Vagina (tissue), 2 donors: ENCODE data around the gene UAP1. TPM values are rescaled to one million over a fixed set of nuclear protein-coding genes. Genes with fewer than 3 reads are reported as not detected.

ENCODE experiments used
- DNase-seq, 2 donors: peaks; one replicate each; pipeline ENCODE4 v3.0.0-alpha.2; 2017; ENCODE audit errors: extremely low spot score in 2 of 2
- H3K27ac ChIP-seq: fragments of 200-600 bp; sonication (generic); one replicate; pipeline ENCODE4 v1.5.1; 2019
- H3K27me3 ChIP-seq: fragments of 200-600 bp; sonication (generic); one replicate; pipeline ENCODE4 v1.5.1; 2019
- H3K36me3 ChIP-seq, 2 donors: fragments of 200-600 bp; sonication (generic); one replicate each; pipeline ENCODE4 v1.5.1; 2017 to 2019
- H3K4me1 ChIP-seq: fragments of 200-600 bp; sonication (generic); one replicate; pipeline ENCODE4 v1.5.1; 2019
- H3K4me3 ChIP-seq, 2 donors: fragments of 200-600 bp; sonication (generic); 1 replicate in 1 of 2; 2 replicates in 1 of 2; pipeline ENCODE4 v1.5.1; 2016 to 2019
- H3K9me3 ChIP-seq: fragments of 200-600 bp; sonication (generic); one replicate; pipeline ENCODE4 v1.5.1; 2019
- POLR2A ChIP-seq, 2 donors: fragments of 450-650 bp; IDR thresholded peaks; one replicate each; pipeline ENCODE4 v1.6.1; 2017; ENCODE audit warnings: antibody characterized with exemption in 2 of 2, mild to moderate bottlenecking in 2 of 2, moderate library complexity in 2 of 2
- POLR2AphosphoS5 ChIP-seq, 2 donors: sonication (generic); formaldehyde crosslinking; IDR thresholded peaks; one replicate each; pipeline ENCODE4 v1.9.0; 2017; ENCODE audit warnings: antibody characterized with exemption in 2 of 2, mild to moderate bottlenecking in 2 of 2, low read depth in 1 of 2; ENCODE audit not compliant: insufficient read depth in 1 of 2
- intact Hi-C: fragments of 100-400 bp; cut with DNase I; formaldehyde crosslinking; loops from one replicate; pipeline ENCODE4 v1.15.1; 2023
- total RNA-seq: library from RNA; depleted of rRNA; stranded (reverse); fragments of >200 nt; gene quantifications from one replicate; pipeline ENCODE4 v1.2.3, GENCODE V29; 2016
- TF ChIP-seq, protein P1 (sequence below), 3 experiments: fragments of 450-650 bp in 2 of 3; fragments of 200-600 bp in 1 of 3; sonication (generic) in 1 of 3; IDR thresholded peaks; one replicate each; pipeline ENCODE4 v1.5.1; 2017 to 2019; ENCODE audit warnings: antibody characterized with exemption in 3 of 3, mild to moderate bottlenecking in 2 of 3, moderate library complexity in 2 of 3

Gene UAP1
- total RNA-seq, result 118 TPM

DNA sequence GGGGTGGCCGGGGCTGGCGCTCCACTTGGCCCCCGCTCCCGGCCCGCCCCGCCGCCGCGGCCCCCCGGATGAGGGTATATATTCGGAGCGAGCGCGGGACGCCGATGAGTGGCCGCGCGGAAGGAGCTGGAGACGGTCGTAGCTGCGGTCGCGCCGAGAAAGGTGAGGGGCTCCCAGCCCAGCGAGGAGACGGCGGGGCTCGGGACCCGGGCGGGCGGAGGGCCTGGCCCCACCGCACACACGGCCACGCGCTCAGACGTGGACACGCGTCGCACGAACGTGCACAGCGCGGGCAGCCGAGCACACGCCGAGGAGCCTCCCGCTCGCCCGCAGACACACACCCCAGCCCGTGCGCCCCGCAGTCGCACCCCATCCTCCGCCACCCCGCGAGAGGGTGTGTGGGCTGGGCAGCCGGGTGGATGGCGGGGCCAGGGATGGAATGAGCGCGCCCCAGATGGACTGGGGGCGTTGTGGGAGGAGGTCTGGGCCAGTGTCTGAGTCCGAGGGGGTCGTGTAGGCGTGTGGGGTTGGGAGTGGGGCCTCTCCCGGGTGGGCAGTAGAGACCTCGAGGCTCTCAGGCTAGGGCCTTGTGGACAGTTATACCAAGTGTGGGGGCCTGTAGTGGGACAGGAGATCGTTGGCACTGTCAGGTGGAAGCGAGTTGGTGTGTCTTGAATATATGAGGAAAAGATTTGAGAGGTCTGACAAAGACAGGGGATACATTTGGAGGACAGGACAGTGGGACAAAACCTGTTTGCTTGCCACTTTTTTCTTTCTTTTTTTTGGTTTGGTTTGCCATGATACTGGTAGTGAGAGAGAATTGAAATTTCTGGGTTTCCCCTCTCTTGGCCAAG, at the start of gene UAP1:
UAP1 (plus strand) TSS at position 107 of the 854 bp plus-strand sequence. CDS start 4,347 bp downstream, outside the sequence.
- TF ChIP-seq, protein P1, sequence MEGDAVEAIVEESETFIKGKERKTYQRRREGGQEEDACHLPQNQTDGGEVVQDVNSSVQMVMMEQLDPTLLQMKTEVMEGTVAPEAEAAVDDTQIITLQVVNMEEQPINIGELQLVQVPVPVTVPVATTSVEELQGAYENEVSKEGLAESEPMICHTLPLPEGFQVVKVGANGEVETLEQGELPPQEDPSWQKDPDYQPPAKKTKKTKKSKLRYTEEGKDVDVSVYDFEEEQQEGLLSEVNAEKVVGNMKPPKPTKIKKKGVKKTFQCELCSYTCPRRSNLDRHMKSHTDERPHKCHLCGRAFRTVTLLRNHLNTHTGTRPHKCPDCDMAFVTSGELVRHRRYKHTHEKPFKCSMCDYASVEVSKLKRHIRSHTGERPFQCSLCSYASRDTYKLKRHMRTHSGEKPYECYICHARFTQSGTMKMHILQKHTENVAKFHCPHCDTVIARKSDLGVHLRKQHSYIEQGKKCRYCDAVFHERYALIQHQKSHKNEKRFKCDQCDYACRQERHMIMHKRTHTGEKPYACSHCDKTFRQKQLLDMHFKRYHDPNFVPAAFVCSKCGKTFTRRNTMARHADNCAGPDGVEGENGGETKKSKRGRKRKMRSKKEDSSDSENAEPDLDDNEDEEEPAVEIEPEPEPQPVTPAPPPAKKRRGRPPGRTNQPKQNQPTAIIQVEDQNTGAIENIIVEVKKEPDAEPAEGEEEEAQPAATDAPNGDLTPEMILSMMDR (IDR thresholded peaks at IDR 0.05), result no peak
- TF ChIP-seq POLR2A (IDR thresholded peaks at IDR 0.05), result peak in 1 of 2 donors; percentile 92
- peak within 1 kb of the TSS; percentile 97 for H3K27ac ChIP-seq
- intact Hi-C loops, result loop anchor here (2.0 kb wide), 1 partner anchor 51 kb away; no protein-coding TSS in a partner anchor
- peaks cover 0 to 8% of the 10 kb centered on the region in 2 donors for H3K36me3 ChIP-seq
- peaks cover 47% of the 10 kb centered on the region for H3K4me1 ChIP-seq
- H3K9me3 ChIP-seq, result no peaks in the 10 kb centered on the region
- peak in 1 of 2 donors; percentile 91 for DNase-seq
- peak within 1 kb of the TSS; percentile 70 to 86 for H3K4me3 ChIP-seq
- no peaks in the 10 kb centered on the region for H3K27me3 ChIP-seq

DNA sequence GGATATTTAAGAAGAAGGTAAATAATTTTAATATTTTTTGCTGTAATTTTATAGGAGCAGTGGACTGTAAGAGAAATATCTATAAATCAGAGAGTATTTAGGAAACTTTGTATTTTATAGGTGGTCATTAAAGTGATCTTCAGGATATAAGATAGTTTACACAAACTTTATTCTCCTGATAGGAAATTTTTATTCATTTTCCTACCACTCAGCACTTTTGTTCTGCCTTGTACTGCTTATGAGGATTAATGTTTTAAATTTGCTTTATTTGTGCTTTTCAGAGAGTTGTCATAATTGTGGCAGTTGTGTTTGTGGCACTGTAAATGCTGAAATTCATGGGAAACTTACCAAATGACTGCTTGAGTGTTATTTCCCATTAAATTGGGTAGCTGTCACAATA, 34.2 kb upstream of the UAP1 start:
- H3K9me3 ChIP-seq, result no peaks in the 10 kb centered on the region
- intact Hi-C loops, result no loop called here
- H3K27ac ChIP-seq, result no peak overlapping the region
- no peaks in the 10 kb centered on the region for H3K27me3 ChIP-seq
- TF ChIP-seq POLR2AphosphoS5 (IDR thresholded peaks at IDR 0.05; ENCODE audit: insufficient read depth in 1 of 2, low read depth in 1 of 2) (no peak), POLR2A (IDR thresholded peaks at IDR 0.05) (no peak)
- TF ChIP-seq, protein P1 (IDR thresholded peaks at IDR 0.05), result no peak
- DNase-seq, result no peak
- peaks cover 0 to 19% of the 10 kb centered on the region in 2 donors for H3K36me3 ChIP-seq
- H3K4me3 ChIP-seq, result no peak overlapping the region
- H3K4me1 ChIP-seq, result no peaks in the 10 kb centered on the region

DNA sequence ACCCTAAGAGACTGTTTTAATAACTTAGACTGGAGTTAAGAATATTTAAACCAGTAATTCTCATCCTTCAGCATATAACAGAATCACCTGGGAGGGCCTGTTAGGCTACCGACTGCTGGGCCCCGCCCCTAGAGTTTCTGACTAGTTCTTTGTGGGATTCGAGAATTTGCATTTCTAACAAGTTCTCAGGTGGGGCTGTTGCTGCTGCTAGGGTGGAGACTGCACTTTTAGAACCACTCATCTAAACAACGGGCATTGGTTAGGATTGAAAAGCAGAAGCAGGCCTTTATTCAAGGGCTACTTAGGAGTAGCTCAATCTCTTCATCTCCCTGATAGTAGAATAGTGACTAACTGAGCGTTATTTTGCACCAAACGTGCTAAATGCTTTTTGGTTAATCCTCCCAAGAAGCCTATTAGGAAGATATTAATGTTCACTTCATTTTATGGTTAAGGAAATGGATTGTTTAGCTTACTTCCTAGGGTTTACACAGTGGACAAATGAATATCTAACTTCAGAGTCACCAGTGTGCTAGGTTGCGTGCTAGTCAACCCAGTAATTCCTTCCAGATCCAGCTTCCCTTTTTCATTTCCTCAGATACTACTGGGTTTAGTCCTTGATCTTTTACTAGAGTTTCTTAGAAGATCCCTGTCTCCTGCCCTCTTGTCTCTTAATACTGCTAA, 31.1 kb upstream of the UAP1 start:
- intact Hi-C loops, result no loop called here
- Histone ChIP-seq H3K4me3 (no peak overlapping the region), H3K9me3 (no peaks in the 10 kb centered on the region), H3K4me1 (no peaks in the 10 kb centered on the region), H3K27ac (no peak overlapping the region), H3K27me3 (no peaks in the 10 kb centered on the region), H3K36me3 (peaks cover 0 to 6% of the 10 kb centered on the region in 2 donors)
- TF ChIP-seq POLR2AphosphoS5 (IDR thresholded peaks at IDR 0.05; ENCODE audit: insufficient read depth in 1 of 2, low read depth in 1 of 2), result no peak
- TF ChIP-seq, protein P1 (IDR thresholded peaks at IDR 0.05), result no peak
- TF ChIP-seq POLR2A (IDR thresholded peaks at IDR 0.05), result no peak
- DNase-seq, result no peak

DNA sequence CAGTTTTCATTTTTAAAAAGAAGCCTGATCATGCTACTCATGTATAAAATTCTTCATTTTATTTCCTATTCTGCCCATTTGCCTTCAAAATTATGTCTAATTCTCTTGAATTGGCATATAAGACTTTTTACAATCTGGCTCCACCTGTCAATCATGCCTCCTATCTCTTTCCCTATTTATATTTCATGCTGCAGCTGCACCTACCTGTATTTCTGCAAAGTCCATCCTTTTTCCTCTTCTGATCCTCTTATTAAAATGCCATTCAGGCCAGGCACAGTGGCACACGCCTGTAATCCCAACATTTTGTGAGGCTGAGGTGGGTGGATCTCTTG, 30.6 kb upstream of the UAP1 start:
- Histone ChIP-seq H3K9me3 (no peaks in the 10 kb centered on the region), H3K36me3 (peaks cover 0 to 6% of the 10 kb centered on the region in 2 donors), H3K27ac (no peak overlapping the region), H3K27me3 (no peaks in the 10 kb centered on the region), H3K4me1 (no peaks in the 10 kb centered on the region), H3K4me3 (no peak overlapping the region)
- intact Hi-C loops, result no loop called here
- TF ChIP-seq, protein P1 (IDR thresholded peaks at IDR 0.05), result no peak
- TF ChIP-seq POLR2AphosphoS5 (IDR thresholded peaks at IDR 0.05; ENCODE audit: insufficient read depth in 1 of 2, low read depth in 1 of 2) (no peak), POLR2A (IDR thresholded peaks at IDR 0.05) (no peak)
- no peak for DNase-seq

DNA sequence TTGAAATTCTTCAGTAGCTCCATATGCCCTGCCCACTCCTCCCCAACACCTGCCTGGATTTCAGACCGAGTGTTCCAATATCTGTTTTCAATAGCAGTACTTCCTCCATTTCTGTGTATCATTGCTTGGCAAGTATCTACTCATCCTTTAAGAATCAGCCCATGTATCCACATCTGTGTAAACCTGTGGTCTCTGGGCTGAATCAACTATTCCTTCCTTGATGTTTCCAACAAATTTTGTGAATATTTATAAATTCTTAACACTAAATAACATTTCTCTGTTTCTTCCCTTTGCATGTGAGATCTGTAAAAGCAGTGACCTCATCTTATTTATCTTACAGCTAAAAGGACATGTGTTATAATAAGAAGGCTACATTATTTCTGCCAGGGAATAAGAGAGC, 26.0 kb upstream of the UAP1 start:
- no peaks in the 10 kb centered on the region for H3K9me3 ChIP-seq
- DNase-seq, result no peak
- TF ChIP-seq, protein P1 (IDR thresholded peaks at IDR 0.05), result no peak
- TF ChIP-seq POLR2AphosphoS5 (IDR thresholded peaks at IDR 0.05; ENCODE audit: insufficient read depth in 1 of 2, low read depth in 1 of 2) (no peak), POLR2A (IDR thresholded peaks at IDR 0.05) (no peak)
- no peaks in the 10 kb centered on the region for H3K36me3 ChIP-seq
- H3K4me3 ChIP-seq, result no peak overlapping the region
- H3K27ac ChIP-seq, result no peak overlapping the region
- intact Hi-C loops, result no loop called here
- no peaks in the 10 kb centered on the region for H3K4me1 ChIP-seq
- no peaks in the 10 kb centered on the region for H3K27me3 ChIP-seq
